ENCODE data around the gene LILRA2. TPM values are rescaled to one million over a fixed set of nuclear protein-coding genes. Genes with fewer than 3 reads are reported as not detected.
"Not testable (repeated sequence)": the region's sequence is repeated elsewhere in the genome, so short reads cannot be mapped to it uniquely, and the experiment has no call there.

LILRA2 gene
- total and polyA plus RNA-seq, 2 donors (not counting 1 experiment from before 2014, with no cell fraction given): not detected

DNA sequence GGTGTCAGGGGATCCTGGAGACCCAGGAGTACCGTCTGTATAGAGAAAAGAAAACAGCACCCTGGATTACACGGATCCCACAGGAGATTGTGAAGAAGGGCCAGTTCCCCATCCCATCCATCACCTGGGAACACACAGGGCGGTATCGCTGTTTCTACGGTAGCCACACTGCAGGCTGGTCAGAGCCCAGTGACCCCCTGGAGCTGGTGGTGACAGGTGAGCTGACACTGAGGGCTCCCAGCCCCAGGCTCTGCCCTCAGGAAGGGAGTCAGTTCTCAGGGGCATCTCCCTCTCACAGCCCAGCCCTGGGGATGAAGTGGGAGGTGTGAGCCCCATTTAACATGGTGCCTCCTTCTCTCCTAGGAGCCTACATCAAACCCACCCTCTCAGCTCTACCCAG lies 21.1 kb downstream of the LILRA2 start:
- no peaks in the 10 kb centered on the region for H3K36me3 ChIP-seq (ENCODE audit: control insufficient read depth, insufficient read depth, low read length)
- DNase-seq (ENCODE audit: low read depth in 2 of 2): no peak
- H3K4me2 ChIP-seq (ENCODE audit: extremely low read depth, insufficient read depth, low read length): no peak overlapping the region
- H3K9ac ChIP-seq (ENCODE audit: insufficient read depth, low read length): no peak overlapping the region
- no peak overlapping the region for H3K27ac ChIP-seq (ENCODE audit: insufficient read depth, low read length)
- H4K20me1 ChIP-seq (ENCODE audit: control insufficient read depth, extremely low read depth, insufficient read depth, low read length): no peaks in the 10 kb centered on the region
- no peak overlapping the region for H3K4me3 ChIP-seq (replicated peaks in 1 of 4; ENCODE audit: control extremely low read depth in 1 of 4, insufficient read depth in 1 of 4, low read depth in 3 of 4, low read length in 4 of 4)
- no peaks in the 10 kb centered on the region for H3K4me1 ChIP-seq (ENCODE audit: control insufficient read depth, extremely low read depth, insufficient read depth, low read length)
- H3K27me3 ChIP-seq (ENCODE audit: control insufficient read depth, insufficient read depth, low read length): no peaks in the 10 kb centered on the region
- no peaks in the 10 kb centered on the region for H3K9me3 ChIP-seq (ENCODE audit: control insufficient read depth, insufficient read depth, low read depth, low read length)
- no peak for TF ChIP-seq EZH2 (IDR thresholded peaks at IDR 0.05; ENCODE audit: low read length, missing control alignments)
- TF ChIP-seq, protein P1, sequence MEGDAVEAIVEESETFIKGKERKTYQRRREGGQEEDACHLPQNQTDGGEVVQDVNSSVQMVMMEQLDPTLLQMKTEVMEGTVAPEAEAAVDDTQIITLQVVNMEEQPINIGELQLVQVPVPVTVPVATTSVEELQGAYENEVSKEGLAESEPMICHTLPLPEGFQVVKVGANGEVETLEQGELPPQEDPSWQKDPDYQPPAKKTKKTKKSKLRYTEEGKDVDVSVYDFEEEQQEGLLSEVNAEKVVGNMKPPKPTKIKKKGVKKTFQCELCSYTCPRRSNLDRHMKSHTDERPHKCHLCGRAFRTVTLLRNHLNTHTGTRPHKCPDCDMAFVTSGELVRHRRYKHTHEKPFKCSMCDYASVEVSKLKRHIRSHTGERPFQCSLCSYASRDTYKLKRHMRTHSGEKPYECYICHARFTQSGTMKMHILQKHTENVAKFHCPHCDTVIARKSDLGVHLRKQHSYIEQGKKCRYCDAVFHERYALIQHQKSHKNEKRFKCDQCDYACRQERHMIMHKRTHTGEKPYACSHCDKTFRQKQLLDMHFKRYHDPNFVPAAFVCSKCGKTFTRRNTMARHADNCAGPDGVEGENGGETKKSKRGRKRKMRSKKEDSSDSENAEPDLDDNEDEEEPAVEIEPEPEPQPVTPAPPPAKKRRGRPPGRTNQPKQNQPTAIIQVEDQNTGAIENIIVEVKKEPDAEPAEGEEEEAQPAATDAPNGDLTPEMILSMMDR (conservative IDR thresholded peaks at IDR 0.05 in 1 of 2, IDR thresholded peaks at IDR 0.05 in 1 of 2; ENCODE audit: low read depth in 1 of 2, low read length in 2 of 2): no peak
- H3K79me2 ChIP-seq (ENCODE audit: control insufficient read depth, insufficient read depth, low read length): no peaks in the 10 kb centered on the region
- H2AFZ ChIP-seq (ENCODE audit: low read length): no peak overlapping the region

DNA sequence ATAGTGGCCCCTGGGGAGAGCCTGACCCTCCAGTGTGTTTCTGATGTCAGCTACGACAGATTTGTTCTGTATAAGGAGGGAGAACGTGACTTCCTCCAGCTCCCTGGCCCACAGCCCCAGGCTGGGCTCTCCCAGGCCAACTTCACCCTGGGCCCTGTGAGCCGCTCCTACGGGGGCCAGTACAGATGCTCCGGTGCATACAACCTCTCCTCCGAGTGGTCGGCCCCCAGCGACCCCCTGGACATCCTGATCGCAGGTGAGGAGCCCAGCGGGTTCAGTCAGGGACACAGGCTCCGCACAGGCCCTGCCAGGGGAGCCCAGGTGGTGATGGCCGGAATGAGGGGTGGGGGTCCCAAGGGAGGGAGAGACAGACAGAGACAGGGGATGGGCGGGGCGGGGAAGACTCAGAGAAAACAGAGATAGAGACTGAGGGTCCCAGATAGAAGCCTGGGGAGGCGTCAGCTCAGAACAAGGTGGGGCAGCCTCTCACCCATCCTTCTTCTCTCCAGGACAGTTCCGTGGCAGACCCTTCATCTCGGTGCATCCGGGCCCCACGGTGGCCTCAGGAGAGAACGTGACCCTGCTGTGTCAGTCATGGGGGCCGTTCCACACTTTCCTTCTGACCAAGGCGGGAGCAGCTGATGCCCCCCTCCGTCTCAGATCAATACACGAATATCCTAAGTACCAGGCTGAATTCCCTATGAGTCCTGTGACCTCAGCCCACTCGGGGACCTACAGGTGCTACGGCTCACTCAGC lies 22.3 kb downstream of the LILRA2 start:
- not testable (repeated sequence) for H3K79me2 ChIP-seq (ENCODE audit: control insufficient read depth, insufficient read depth, low read length); H4K20me1 ChIP-seq (ENCODE audit: control insufficient read depth, extremely low read depth, insufficient read depth, low read length); H2AFZ ChIP-seq (ENCODE audit: low read length); H3K27me3 ChIP-seq (ENCODE audit: control insufficient read depth, insufficient read depth, low read length); H3K4me1 ChIP-seq (ENCODE audit: control insufficient read depth, extremely low read depth, insufficient read depth, low read length); H3K4me2 ChIP-seq (ENCODE audit: extremely low read depth, insufficient read depth, low read length); H3K9ac ChIP-seq (ENCODE audit: insufficient read depth, low read length); DNase-seq (ENCODE audit: low read depth in 2 of 2); H3K36me3 ChIP-seq (ENCODE audit: control insufficient read depth, insufficient read depth, low read length); H3K9me3 ChIP-seq (ENCODE audit: control insufficient read depth, insufficient read depth, low read depth, low read length); H3K27ac ChIP-seq (ENCODE audit: insufficient read depth, low read length); H3K4me3 ChIP-seq (replicated peaks in 1 of 4; ENCODE audit: control extremely low read depth in 1 of 4, insufficient read depth in 1 of 4, low read depth in 3 of 4, low read length in 4 of 4)

DNA sequence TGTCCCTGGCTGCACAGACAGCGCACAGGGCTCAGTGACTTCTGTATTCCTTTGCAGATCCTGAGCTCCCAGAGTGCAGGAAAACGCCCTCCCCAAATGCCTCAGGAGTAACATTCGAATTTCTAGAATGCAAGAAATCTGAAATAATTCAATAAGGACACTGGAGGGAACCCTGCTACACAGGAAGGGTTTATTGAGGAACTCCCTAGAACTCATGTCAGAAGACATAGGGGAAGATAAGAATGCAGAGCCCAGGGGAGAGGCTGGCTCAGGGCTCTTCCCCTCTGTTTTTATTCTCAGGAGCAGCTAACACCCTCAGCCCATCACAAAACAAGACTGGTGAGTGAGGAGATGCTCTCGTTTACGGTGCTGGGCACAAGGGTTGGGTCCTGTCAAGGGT lies 26.6 kb downstream of the LILRA2 start:
- Histone ChIP-seq H3K9ac (ENCODE audit: insufficient read depth, low read length) (no peak overlapping the region), H2AFZ (ENCODE audit: low read length) (no peak overlapping the region), H3K4me3 (replicated peaks in 1 of 4; ENCODE audit: control extremely low read depth in 1 of 4, insufficient read depth in 1 of 4, low read depth in 3 of 4, low read length in 4 of 4) (no peak overlapping the region), H3K27me3 (ENCODE audit: control insufficient read depth, insufficient read depth, low read length) (no peaks in the 10 kb centered on the region), H3K36me3 (ENCODE audit: control insufficient read depth, insufficient read depth, low read length) (no peaks in the 10 kb centered on the region), H3K27ac (ENCODE audit: insufficient read depth, low read length) (no peak overlapping the region), H3K4me2 (ENCODE audit: extremely low read depth, insufficient read depth, low read length) (no peak overlapping the region), H4K20me1 (ENCODE audit: control insufficient read depth, extremely low read depth, insufficient read depth, low read length) (no peaks in the 10 kb centered on the region), H3K79me2 (ENCODE audit: control insufficient read depth, insufficient read depth, low read length) (no peaks in the 10 kb centered on the region), H3K9me3 (ENCODE audit: control insufficient read depth, insufficient read depth, low read depth, low read length) (no peaks in the 10 kb centered on the region), H3K4me1 (ENCODE audit: control insufficient read depth, extremely low read depth, insufficient read depth, low read length) (no peaks in the 10 kb centered on the region)
- TF ChIP-seq, protein P1 (conservative IDR thresholded peaks at IDR 0.05 in 1 of 2, IDR thresholded peaks at IDR 0.05 in 1 of 2; ENCODE audit: low read depth in 1 of 2, low read length in 2 of 2): no peak
- no peak for TF ChIP-seq EZH2 (IDR thresholded peaks at IDR 0.05; ENCODE audit: low read length, missing control alignments)
- no peak for DNase-seq (ENCODE audit: low read depth in 2 of 2)
